NB4 (cell line): Measurements from ENCODE around the gene LIN7B.

ENCODE experiments used
- DNase-seq: peaks from one replicate; pipeline ENCODE4 v3.0.0; 2010; ENCODE audit warnings: low read depth
- H3K4me3 ChIP-seq: one replicate; pipeline ENCODE4 v1.5.1; 2011; ENCODE audit warnings: mild to moderate bottlenecking, low read depth, low read length, moderate library complexity
- MAX ChIP-seq: IDR thresholded peaks from 2 replicates; pipeline ENCODE4 v1.6.1; 2011; ENCODE audit warnings: low read depth, low read length
- MYC ChIP-seq: IDR thresholded peaks from 2 replicates; pipeline ENCODE4 v1.6.1; 2011; ENCODE audit warnings: low read depth, low read length
- POLR2A ChIP-seq: IDR thresholded peaks from 2 replicates; pipeline ENCODE4 v1.6.1; 2011; ENCODE audit warnings: mild to moderate bottlenecking; ENCODE audit not compliant: insufficient read length; ENCODE audit errors: extremely low read depth
- TF ChIP-seq, protein P1 (sequence below): IDR thresholded peaks from one replicate; pipeline ENCODE4 v1.5.1; 2012; ENCODE audit warnings: low read depth, low read length

The LIN7B gene

GRCh38 chr19:49102303-49102702, 11.9 kb upstream of the LIN7B start:
- H3K4me3 ChIP-seq = no peak overlapping the region
- TF ChIP-seq, protein P1, sequence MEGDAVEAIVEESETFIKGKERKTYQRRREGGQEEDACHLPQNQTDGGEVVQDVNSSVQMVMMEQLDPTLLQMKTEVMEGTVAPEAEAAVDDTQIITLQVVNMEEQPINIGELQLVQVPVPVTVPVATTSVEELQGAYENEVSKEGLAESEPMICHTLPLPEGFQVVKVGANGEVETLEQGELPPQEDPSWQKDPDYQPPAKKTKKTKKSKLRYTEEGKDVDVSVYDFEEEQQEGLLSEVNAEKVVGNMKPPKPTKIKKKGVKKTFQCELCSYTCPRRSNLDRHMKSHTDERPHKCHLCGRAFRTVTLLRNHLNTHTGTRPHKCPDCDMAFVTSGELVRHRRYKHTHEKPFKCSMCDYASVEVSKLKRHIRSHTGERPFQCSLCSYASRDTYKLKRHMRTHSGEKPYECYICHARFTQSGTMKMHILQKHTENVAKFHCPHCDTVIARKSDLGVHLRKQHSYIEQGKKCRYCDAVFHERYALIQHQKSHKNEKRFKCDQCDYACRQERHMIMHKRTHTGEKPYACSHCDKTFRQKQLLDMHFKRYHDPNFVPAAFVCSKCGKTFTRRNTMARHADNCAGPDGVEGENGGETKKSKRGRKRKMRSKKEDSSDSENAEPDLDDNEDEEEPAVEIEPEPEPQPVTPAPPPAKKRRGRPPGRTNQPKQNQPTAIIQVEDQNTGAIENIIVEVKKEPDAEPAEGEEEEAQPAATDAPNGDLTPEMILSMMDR = no peak
- no peak for TF ChIP-seq POLR2A
- no peak for TF ChIP-seq MYC
- no peak for TF ChIP-seq MAX
- no peak for DNase-seq

GRCh38 chr19:49103331-49104085, 10.7 kb upstream of the LIN7B start:
- no peak overlapping the region for H3K4me3 ChIP-seq
- TF ChIP-seq, protein P1 = no peak
- TF ChIP-seq MYC (no peak), POLR2A (no peak), MAX (no peak)
- DNase-seq = no peak

DNA sequence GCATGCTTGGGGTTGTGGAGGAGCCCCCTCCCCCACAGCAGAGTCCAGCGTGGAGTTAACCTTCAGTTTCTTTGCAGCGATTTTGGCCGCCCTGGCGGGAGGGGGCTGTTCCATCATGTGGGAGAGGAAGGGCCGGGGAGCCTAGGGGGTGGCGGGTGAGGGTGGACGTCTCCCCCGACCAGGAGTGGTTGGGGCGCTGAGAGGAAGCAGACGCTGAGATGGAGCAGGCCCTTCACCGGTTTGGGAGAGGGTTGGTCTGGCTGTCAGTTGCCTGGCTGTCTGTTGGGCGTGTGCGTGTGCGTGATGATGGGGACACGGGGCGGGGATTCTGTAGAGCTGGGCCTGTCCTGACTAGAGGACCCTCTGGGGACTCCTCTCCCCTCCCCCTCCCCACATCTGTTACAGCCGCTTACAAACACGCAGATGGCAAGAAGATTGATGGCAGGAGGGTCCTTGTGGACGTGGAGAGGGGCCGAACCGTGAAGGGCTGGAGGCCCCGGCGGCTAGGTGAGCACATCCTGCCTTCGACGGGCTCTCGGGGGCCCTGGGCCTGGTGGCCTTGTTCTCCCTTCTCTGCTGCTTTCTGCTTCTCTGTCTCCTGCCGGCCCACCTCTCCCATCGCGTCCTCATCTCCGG, 9.8 kb upstream of the LIN7B start:
- no peak for DNase-seq
- no peak for TF ChIP-seq MAX
- TF ChIP-seq, protein P1 = no peak
- no peak for TF ChIP-seq POLR2A
- TF ChIP-seq MYC = no peak
- H3K4me3 ChIP-seq = no peak overlapping the region

- TF ChIP-seq, protein P1 = peak; percentile 62
- TF ChIP-seq MAX = no peak
- peak; percentile 70 for DNase-seq
- no peak overlapping the region for H3K4me3 ChIP-seq
Observed at GRCh38 chr19:49106648-49107135, 7.5 kb upstream of the LIN7B start.

DNA sequence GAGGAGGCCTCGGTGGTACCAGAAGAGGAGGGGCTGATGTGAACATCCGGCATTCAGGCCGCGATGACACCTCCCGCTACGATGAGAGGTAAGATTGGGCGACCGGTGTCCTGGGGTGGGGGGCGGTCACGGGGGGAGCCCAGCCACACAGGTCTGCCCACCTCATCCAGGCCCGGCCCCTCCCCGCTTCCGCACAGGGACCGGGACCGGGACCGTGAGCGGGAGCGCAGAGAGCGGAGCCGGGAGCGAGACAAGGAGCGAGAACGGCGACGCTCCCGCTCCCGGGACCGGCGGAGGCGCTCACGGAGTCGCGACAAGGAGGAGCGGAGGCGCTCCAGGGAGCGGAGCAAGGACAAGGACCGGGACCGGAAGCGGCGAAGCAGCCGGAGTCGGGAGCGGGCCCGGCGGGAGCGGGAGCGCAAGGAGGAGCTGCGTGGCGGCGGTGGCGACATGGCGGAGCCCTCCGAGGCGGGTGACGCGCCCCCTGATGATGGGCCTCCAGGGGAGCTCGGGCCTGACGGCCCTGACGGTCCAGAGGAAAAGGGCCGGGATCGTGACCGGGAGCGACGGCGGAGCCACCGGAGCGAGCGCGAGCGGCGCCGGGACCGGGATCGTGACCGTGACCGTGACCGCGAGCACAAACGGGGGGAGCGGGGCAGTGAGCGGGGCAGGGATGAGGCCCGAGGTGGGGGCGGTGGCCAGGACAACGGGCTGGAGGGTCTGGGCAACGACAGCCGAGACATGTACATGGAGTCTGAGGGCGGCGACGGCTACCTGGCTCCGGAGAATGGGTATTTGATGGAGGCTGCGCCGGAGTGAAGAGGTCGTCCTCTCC, 6.3 kb upstream of the LIN7B start:
- no peak for TF ChIP-seq MAX
- H3K4me3 ChIP-seq = no peak overlapping the region
- no peak for DNase-seq

DNA sequence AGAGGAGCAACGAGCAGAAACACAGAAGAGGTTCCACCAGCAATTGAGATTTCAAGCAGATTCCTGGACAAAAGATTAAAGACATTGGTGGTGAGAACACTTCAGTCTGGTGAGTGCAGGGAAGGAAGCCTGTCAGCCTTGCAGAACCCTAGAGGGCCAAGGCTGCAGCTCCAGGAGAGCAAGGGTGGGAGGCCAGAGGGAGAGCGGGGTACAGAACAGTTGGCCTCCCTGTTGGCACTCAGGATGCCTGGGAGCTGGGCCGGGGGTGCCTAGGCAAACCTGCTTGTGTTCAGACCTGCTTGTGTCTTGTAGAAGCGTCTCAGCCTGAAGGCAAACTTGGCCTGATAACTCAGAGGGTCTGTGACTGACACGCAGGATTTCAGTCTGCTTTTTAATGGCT, 5.1 kb upstream of the LIN7B start:
- TF ChIP-seq MAX (no peak), MYC (no peak), POLR2A (no peak)
- TF ChIP-seq, protein P1 = no peak
- no peak for DNase-seq
- H3K4me3 ChIP-seq = no peak overlapping the region
